ENCODE measurements around the gene IGFBP2. TPM values are rescaled to one million over a fixed set of nuclear protein-coding genes. Genes with fewer than 3 reads are reported as not detected.

Gene IGFBP2
- total RNA-seq, 2 experiments from 2014 or later = 123 to 124 TPM

DNA sequence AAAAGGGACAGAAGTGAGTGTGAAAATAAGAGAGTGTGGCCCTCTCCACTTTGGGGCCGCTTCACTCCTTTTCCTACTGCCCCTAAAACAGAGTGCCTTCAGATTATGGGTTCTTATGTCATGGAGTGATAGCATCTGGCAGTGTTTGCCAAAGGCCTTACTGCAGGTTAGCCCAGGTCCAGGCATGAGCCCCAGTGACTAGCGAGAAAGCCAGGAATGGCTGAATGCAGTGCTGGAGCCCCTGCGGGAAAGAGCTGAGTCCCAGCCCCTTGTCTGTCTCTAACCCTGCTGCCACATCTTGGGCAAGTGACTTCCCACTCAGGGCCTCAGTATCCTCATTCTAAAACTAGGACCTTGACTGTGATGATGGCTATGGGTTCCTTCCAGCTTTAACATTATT, 56.2 kb downstream of the IGFBP2 start:
- POLR2A ChIA-PET = interaction anchor here (0.6 kb wide), 1 partner anchor 276 kb away, joined by 3 read pairs; no protein-coding TSS in a partner anchor
- ATAC-seq (no peak), DNase-seq (no peak)
- peaks cover 20% of the 10 kb centered on the region for H3K4me1 Mint-ChIP-seq (ENCODE audit: low read depth)
- no peaks in the 10 kb centered on the region for H3K36me3 Mint-ChIP-seq (ENCODE audit: low read depth)
- TF ChIP-seq, protein P1, sequence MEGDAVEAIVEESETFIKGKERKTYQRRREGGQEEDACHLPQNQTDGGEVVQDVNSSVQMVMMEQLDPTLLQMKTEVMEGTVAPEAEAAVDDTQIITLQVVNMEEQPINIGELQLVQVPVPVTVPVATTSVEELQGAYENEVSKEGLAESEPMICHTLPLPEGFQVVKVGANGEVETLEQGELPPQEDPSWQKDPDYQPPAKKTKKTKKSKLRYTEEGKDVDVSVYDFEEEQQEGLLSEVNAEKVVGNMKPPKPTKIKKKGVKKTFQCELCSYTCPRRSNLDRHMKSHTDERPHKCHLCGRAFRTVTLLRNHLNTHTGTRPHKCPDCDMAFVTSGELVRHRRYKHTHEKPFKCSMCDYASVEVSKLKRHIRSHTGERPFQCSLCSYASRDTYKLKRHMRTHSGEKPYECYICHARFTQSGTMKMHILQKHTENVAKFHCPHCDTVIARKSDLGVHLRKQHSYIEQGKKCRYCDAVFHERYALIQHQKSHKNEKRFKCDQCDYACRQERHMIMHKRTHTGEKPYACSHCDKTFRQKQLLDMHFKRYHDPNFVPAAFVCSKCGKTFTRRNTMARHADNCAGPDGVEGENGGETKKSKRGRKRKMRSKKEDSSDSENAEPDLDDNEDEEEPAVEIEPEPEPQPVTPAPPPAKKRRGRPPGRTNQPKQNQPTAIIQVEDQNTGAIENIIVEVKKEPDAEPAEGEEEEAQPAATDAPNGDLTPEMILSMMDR (IDR thresholded peaks at IDR 0.05) = no peak
- intact Hi-C loops (cut with micrococcal nuclease) = no loop called here
- CTCF ChIA-PET = interaction anchor here (0.7 to 1.2 kb wide), 3 partner anchors 9 to 822 kb away, joined by 3 read pairs; no protein-coding TSS in a partner anchor
- no peak overlapping the region for H3K27ac Mint-ChIP-seq
- H3K4me3 Mint-ChIP-seq = no peak overlapping the region
- no peaks in the 10 kb centered on the region for H3K9me3 Mint-ChIP-seq
- H3K27me3 Mint-ChIP-seq = peaks cover 43% of the 10 kb centered on the region

DNA sequence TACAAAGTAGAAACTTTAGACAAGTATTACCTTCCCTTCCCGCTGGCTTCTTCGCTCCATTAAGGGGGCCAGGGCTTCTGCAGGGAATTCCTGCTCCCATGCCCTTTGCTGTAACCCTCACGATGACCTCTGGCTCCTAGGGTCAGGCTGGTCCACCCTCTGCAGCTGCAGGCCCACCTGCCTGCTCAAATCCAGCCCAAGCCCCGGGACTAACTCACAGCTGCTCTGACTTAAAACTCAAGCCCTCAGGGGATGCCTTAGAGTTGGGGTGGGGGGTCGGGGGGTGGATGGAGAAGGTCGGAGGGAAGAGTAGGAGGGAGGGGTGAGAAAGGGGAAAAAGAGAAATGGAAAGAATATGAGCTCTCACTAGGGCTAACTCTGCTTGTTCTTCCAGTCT, 57.2 kb downstream of the IGFBP2 start:
- ATAC-seq = no peak
- H3K4me3 Mint-ChIP-seq = no peak overlapping the region
- no peak for DNase-seq
- H3K9me3 Mint-ChIP-seq = no peaks in the 10 kb centered on the region
- ChIA-PET POLR2A (no interaction called here), CTCF (interaction anchor here (1.2 kb wide), 1 partner anchor 182 kb away, joined by 3 read pairs; no protein-coding TSS in a partner anchor)
- H3K27me3 Mint-ChIP-seq = peaks cover 46% of the 10 kb centered on the region
- H3K27ac Mint-ChIP-seq = no peak overlapping the region
- TF ChIP-seq, protein P1 (IDR thresholded peaks at IDR 0.05) = no peak
- H3K36me3 Mint-ChIP-seq (ENCODE audit: low read depth) = no peaks in the 10 kb centered on the region
- intact Hi-C loops (cut with micrococcal nuclease) = no loop called here
- H3K4me1 Mint-ChIP-seq (ENCODE audit: low read depth) = peaks cover 23% of the 10 kb centered on the region

DNA sequence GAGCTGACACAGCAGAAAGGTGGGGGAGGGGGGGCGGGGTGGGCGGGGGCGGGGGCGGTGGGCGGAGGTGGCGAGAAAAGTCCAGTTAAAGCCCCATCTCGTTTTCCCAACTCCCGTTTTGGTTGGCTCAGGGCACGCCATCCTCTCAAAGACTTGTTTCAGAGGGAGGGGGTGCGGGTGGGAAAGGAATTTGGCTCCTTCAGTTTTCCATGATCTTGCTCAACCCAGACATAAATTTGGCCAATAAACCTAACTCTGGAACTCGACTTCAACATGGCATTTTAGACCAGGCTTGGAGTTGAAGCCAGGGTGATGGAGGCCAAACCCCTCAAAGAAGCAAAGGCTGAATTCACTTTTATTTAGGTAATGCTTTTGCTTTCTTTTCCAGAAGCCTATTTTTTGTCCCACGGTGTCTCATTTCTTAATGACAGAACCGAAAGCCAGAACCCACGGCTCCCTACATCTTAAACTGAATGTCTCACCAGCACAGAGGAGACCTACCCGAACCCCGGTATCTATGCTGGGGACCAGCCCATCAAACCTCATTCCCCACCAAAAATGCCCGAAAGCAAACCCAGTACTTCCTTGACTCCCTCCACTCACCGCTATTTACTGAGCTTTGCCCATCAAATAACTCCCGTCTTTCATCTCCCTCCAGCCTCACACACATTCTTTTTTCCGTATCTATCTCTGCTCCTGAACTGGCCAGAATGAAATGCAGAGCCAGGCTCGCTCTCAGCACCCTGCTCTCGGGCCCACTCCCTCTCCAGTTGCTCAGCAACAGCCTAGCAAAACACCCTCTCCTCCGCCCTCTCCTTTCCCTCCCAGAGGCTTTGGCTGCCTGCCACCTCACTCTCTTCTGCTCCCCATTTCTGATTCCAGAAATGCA, 57.9 kb downstream of the IGFBP2 start:
- no peaks in the 10 kb centered on the region for H3K36me3 Mint-ChIP-seq (ENCODE audit: low read depth)
- CTCF ChIA-PET = interaction anchor here (1.2 kb wide), 1 partner anchor 183 kb away, joined by 3 read pairs; no protein-coding TSS in a partner anchor
- H3K9me3 Mint-ChIP-seq = no peaks in the 10 kb centered on the region
- intact Hi-C loops (cut with micrococcal nuclease) = no loop called here
- peak overlapping the region; percentile 46 for H3K4me3 Mint-ChIP-seq
- H3K27ac Mint-ChIP-seq = peak overlapping the region; percentile 11
- H3K27me3 Mint-ChIP-seq = peaks cover 48% of the 10 kb centered on the region
- DNase-seq = peak; percentile 60
- TF ChIP-seq, protein P1 (IDR thresholded peaks at IDR 0.05) = no peak
- peaks cover 23% of the 10 kb centered on the region for H3K4me1 Mint-ChIP-seq (ENCODE audit: low read depth)
- ATAC-seq = no peak
- POLR2A ChIA-PET = no interaction called here

GRCh38 chr2:216692636-216693413, 59.6 kb downstream of the IGFBP2 start:
- intact Hi-C loops (cut with micrococcal nuclease) = no loop called here
- TF ChIP-seq, protein P1 (IDR thresholded peaks at IDR 0.05) = no peak
- H3K4me3 Mint-ChIP-seq = peak overlapping the region; percentile 74
- peaks cover 23% of the 10 kb centered on the region for H3K4me1 Mint-ChIP-seq (ENCODE audit: low read depth)
- CTCF ChIA-PET = interaction anchor here (1.6 to 2.0 kb wide), 3 partner anchors 10 to 818 kb away, joined by 5 to 9 read pairs (median 5); no protein-coding TSS in a partner anchor
- POLR2A ChIA-PET = no interaction called here
- no peaks in the 10 kb centered on the region for H3K36me3 Mint-ChIP-seq (ENCODE audit: low read depth)
- ATAC-seq = peak; percentile 74
- H3K27ac Mint-ChIP-seq = no peak overlapping the region
- peak; percentile 87 for DNase-seq
- H3K27me3 Mint-ChIP-seq = peaks cover 56% of the 10 kb centered on the region
- H3K9me3 Mint-ChIP-seq = no peaks in the 10 kb centered on the region
